ENCODE data around the gene TBC1D16.

TBC1D16 gene

DNA sequence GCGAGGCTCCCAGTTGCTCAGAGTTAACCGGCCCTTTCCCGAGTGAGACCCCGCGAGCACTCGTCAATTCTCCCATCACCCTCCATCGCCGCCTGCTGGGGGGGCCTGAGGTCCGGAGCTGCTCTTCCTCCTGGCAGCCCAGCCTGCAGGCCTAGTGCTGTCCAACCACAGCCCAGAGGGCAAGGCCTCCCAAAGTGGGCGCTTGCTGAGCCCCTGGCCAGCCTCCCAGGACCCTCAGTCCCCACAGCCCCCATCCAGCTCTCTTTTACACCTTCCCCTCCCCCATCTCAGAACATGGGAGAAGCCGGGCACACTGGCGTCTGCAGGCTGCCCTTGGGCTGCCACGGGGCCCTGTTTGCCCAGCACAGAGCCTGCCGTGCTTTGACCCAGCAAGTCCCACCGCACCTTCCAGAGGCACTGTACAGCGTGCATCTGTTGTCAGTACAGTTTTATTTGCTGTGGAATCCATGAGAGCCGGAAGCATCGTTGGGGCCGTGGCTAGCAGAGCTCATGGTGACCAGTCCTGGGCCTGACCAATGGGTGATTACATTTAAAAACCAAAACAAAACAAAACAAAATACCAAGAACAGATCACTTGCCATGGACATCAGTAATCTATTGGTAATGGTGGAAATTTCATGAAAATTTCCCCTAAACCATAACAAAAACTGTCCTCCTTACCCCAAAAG lies 100.3 kb downstream of the TBC1D16 start:
- TF ChIP-seq CTCF (conservative IDR thresholded peaks at IDR 0.05; ENCODE audit: low read depth, low read length), result no peak
- no peak overlapping the region for H3K4me3 ChIP-seq (ENCODE audit: low read length)
- DNase-seq (ENCODE audit: low read depth), result no peak

DNA sequence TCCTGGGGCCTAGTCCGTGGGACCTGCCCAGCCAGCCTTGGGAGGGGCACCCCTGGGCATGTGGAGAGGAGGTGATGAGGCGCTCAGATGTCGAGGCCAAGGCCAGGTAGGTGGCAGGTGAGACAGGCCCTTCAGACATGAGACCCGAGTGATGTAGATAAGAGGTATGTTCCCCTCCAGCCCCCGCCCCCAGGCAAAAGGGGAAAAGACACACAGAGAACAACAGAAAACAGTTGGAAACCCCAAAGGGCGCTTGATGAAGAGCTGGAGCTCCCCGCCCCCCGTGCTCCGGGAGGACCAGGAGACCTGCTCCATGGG lies 101.1 kb downstream of the TBC1D16 start:
- TF ChIP-seq CTCF (conservative IDR thresholded peaks at IDR 0.05; ENCODE audit: low read depth, low read length), result no peak
- H3K4me3 ChIP-seq (ENCODE audit: low read length), result no peak overlapping the region
- DNase-seq (ENCODE audit: low read depth), result no peak

DNA sequence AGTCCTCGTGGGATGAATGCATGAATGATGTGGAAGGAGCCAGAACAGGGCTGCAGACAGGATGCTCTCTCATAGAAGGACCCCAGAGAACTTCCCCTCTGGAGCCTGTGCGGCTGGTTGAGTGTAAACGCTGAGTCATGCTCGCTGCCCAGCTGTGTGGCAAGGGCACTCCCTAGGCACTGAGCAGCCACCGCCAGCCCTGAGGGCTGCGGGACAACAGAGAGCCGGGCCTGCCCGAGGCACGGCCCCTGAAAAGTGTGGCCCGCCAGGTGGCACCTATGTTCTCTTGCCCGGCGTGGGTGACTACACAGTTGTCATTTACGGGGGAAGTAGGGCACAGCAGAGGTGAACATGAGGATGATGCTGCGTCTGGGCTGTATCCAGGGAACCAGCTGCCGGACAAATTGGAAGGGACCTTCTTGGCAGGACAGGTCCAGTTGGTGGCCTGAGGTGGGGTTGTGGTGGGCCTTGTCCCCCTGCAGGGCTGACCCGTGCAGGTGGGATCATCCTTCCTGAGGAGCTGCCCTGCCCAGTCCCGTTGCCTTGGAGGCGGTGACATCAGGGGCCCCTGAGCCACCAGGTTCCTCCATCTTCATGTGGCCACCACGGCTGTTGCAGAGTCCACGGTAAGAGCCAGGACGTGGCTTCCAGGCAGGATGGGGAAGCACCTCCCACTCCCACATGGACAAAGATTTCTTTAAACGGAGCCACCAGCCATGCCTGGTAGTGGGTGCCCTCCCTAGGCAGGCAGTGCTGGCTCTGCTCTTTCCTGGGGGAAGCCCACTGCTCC lies 101.6 kb downstream of the TBC1D16 start:
- no peak for DNase-seq (ENCODE audit: low read depth)
- no peak for TF ChIP-seq CTCF (conservative IDR thresholded peaks at IDR 0.05; ENCODE audit: low read depth, low read length)
- no peak overlapping the region for H3K4me3 ChIP-seq (ENCODE audit: low read length)

- no peak for TF ChIP-seq CTCF (conservative IDR thresholded peaks at IDR 0.05; ENCODE audit: low read depth, low read length)
- no peak for DNase-seq (ENCODE audit: low read depth)
- H3K4me3 ChIP-seq (ENCODE audit: low read length), result no peak overlapping the region
Measured at GRCh38 chr17:79932451-79933306, 103.0 kb downstream of the TBC1D16 start.

GRCh38 chr17:79931817-79932309 lies 103.8 kb downstream of the TBC1D16 start:
- DNase-seq (ENCODE audit: low read depth), result no peak
- TF ChIP-seq CTCF (conservative IDR thresholded peaks at IDR 0.05; ENCODE audit: low read depth, low read length), result no peak
- no peak overlapping the region for H3K4me3 ChIP-seq (ENCODE audit: low read length)

GRCh38 chr17:79930877-79931816 lies 104.5 kb downstream of the TBC1D16 start:
- DNase-seq (ENCODE audit: low read depth), result no peak
- no peak overlapping the region for H3K4me3 ChIP-seq (ENCODE audit: low read length)

More at GRCh38 chr17:79930877-79931816, 104.5 kb downstream of the TBC1D16 start:
- TF ChIP-seq CTCF (conservative IDR thresholded peaks at IDR 0.05; ENCODE audit: low read depth, low read length), result no peak

All from retinal pigment epithelial cell (primary cell).